Mesendoderm (in vitro differentiated cells): ENCODE data around the gene IRAG1.

Experiments used
- DNase-seq: peaks from one replicate; pipeline ENCODE4 v3.0.0; 2013
- H2AK5ac ChIP-seq: 2 replicates; pipeline ENCODE4 v1.6.1; 2013; ENCODE audit warnings: low read length, inconsistent platforms
- H2BK120ac ChIP-seq: 2 replicates; pipeline ENCODE4 v1.6.1; 2013; ENCODE audit warnings: low read depth, mild to moderate bottlenecking, low read length, moderate library complexity, mixed read lengths
- H2BK15ac ChIP-seq: replicated peaks from 2 replicates; pipeline ENCODE4 v1.6.1; 2013; ENCODE audit warnings: low read depth, mild to moderate bottlenecking, moderate library complexity
- H2BK5ac ChIP-seq: 2 replicates; pipeline ENCODE4 v1.6.1; 2013; ENCODE audit warnings: low read length, inconsistent platforms
- H3K18ac ChIP-seq: 2 replicates; pipeline ENCODE4 v1.6.1; 2013; ENCODE audit warnings: mild to moderate bottlenecking, low read length, mixed read lengths
- H3K23ac ChIP-seq: one replicate; pipeline ENCODE4 v1.6.1; 2013; ENCODE audit warnings: low read length
- H3K27ac ChIP-seq: 2 replicates; pipeline ENCODE4 v1.5.1; 2013; ENCODE audit warnings: low read depth, mild to moderate bottlenecking, inconsistent platforms, low read length, moderate library complexity
- H3K27me3 ChIP-seq: 2 replicates; pipeline ENCODE4 v1.6.1; 2013; ENCODE audit warnings: low read length, control low read depth, mild to moderate bottlenecking, inconsistent platforms; ENCODE audit not compliant: insufficient read depth, poor library complexity
- H3K36me3 ChIP-seq: 2 replicates; pipeline ENCODE4 v1.6.1; 2013; ENCODE audit warnings: low read length, inconsistent platforms; ENCODE audit not compliant: control insufficient read depth, insufficient read depth
- H3K4ac ChIP-seq: one replicate; pipeline ENCODE4 v1.6.1; 2013; ENCODE audit warnings: low read depth, mild to moderate bottlenecking, low read length, moderate library complexity
- H3K4me1 ChIP-seq: 2 replicates; pipeline ENCODE4 v1.6.1; 2013; ENCODE audit warnings: low read depth, low read length, inconsistent platforms; ENCODE audit not compliant: control insufficient read depth
- H3K4me2 ChIP-seq: 2 replicates; pipeline ENCODE4 v1.6.1; 2013; ENCODE audit warnings: low read length
- H3K4me3 ChIP-seq: 2 replicates; pipeline ENCODE4 v1.5.1; 2013; ENCODE audit warnings: mild to moderate bottlenecking, low read length
- H3K56ac ChIP-seq: one replicate; pipeline ENCODE4 v1.6.1; 2013; ENCODE audit warnings: low read length
- H3K79me1 ChIP-seq: 2 replicates; pipeline ENCODE4 v1.6.1; 2013; ENCODE audit warnings: low read length, inconsistent platforms
- H3K79me2 ChIP-seq: 2 replicates; pipeline ENCODE4 v1.6.1; 2013; ENCODE audit warnings: mild to moderate bottlenecking, low read length; ENCODE audit not compliant: control insufficient read depth, insufficient read depth
- H3K9ac ChIP-seq: 2 replicates; pipeline ENCODE4 v1.6.1; 2013; ENCODE audit warnings: low read length, inconsistent platforms
- H4K5ac ChIP-seq: one replicate; pipeline ENCODE4 v1.6.1; 2013; ENCODE audit warnings: low read length
- H4K8ac ChIP-seq: one replicate; pipeline ENCODE4 v1.6.1; 2013; ENCODE audit warnings: low read depth, mild to moderate bottlenecking, control low read depth, low read length, moderate library complexity
- WGBS: extraction: QIAGEN DNeasy Blood & Tissue Kit; methylation state at CpG from one replicate; pipeline ENCODE4 v1.1.7; 2013; ENCODE audit warnings: low lambda C conversion rate, missing lambda C conversion rate; ENCODE audit not compliant: insufficient coverage; ENCODE audit errors: extremely low coverage; 5-methylcytosine and 5-hydroxymethylcytosine counted together

Gene IRAG1

GRCh38 chr11:10716122-10716521, 22.6 kb upstream of the IRAG1 start:
- Histone ChIP-seq H4K8ac (no peak overlapping the region), H3K4me1 (no peaks in the 10 kb centered on the region), H3K27ac (no peak overlapping the region), H3K4ac (no peak overlapping the region), H3K79me1 (no peaks in the 10 kb centered on the region), H3K79me2 (no peaks in the 10 kb centered on the region), H3K4me3 (no peak overlapping the region), H2BK120ac (no peak overlapping the region), H2BK15ac (no peak overlapping the region), H2AK5ac (no peak overlapping the region), H4K5ac (no peak overlapping the region), H3K36me3 (no peaks in the 10 kb centered on the region), H3K18ac (no peak overlapping the region), H3K4me2 (no peak overlapping the region), H3K23ac (no peak overlapping the region), H2BK5ac (no peak overlapping the region), H3K9ac (no peak overlapping the region), H3K27me3 (no peaks in the 10 kb centered on the region), H3K56ac (no peak overlapping the region)
- WGBS = no CpG with 5 or more reads among the region's 3 CpGs
- DNase-seq = no peak

- no peaks in the 10 kb centered on the region for H3K36me3 ChIP-seq
- H3K4ac ChIP-seq = no peak overlapping the region
- H4K5ac ChIP-seq = no peak overlapping the region
- no CpG with 5 or more reads among the region's 4 CpGs for WGBS
- H3K18ac ChIP-seq = no peak overlapping the region
- H3K27me3 ChIP-seq = no peaks in the 10 kb centered on the region
- no peak overlapping the region for H4K8ac ChIP-seq
- H3K27ac ChIP-seq = no peak overlapping the region
- no peak overlapping the region for H2BK5ac ChIP-seq
- no peaks in the 10 kb centered on the region for H3K4me1 ChIP-seq
- H3K4me2 ChIP-seq = no peak overlapping the region
- H3K79me1 ChIP-seq = no peaks in the 10 kb centered on the region
- H2BK120ac ChIP-seq = no peak overlapping the region
- H3K79me2 ChIP-seq = no peaks in the 10 kb centered on the region
- no peak overlapping the region for H2AK5ac ChIP-seq
- H3K4me3 ChIP-seq = no peak overlapping the region
- H3K23ac ChIP-seq = no peak overlapping the region
- no peak for DNase-seq
- no peak overlapping the region for H2BK15ac ChIP-seq
- no peak overlapping the region for H3K56ac ChIP-seq
- no peak overlapping the region for H3K9ac ChIP-seq
Measured at GRCh38 chr11:10715571-10715970, 22.0 kb upstream of the IRAG1 start.

- no CpG with 5 or more reads among the region's 5 CpGs for WGBS
- no peak overlapping the region for H2BK120ac ChIP-seq
- no peak overlapping the region for H4K5ac ChIP-seq
- no peak overlapping the region for H3K18ac ChIP-seq
- H3K27me3 ChIP-seq = no peaks in the 10 kb centered on the region
- H3K36me3 ChIP-seq = no peaks in the 10 kb centered on the region
- H2BK5ac ChIP-seq = no peak overlapping the region
- H3K4ac ChIP-seq = no peak overlapping the region
- no peak overlapping the region for H3K4me2 ChIP-seq
- no peak overlapping the region for H2AK5ac ChIP-seq
- no peak for DNase-seq
- no peaks in the 10 kb centered on the region for H3K79me2 ChIP-seq
- no peak overlapping the region for H4K8ac ChIP-seq
- H3K23ac ChIP-seq = no peak overlapping the region
- H3K4me1 ChIP-seq = no peaks in the 10 kb centered on the region
- no peak overlapping the region for H3K4me3 ChIP-seq
- no peak overlapping the region for H3K27ac ChIP-seq
- no peak overlapping the region for H2BK15ac ChIP-seq
- H3K9ac ChIP-seq = no peak overlapping the region
- H3K56ac ChIP-seq = no peak overlapping the region
- no peaks in the 10 kb centered on the region for H3K79me1 ChIP-seq
Measured at GRCh38 chr11:10709299-10710086, 15.9 kb upstream of the IRAG1 start.

- H3K4me2 ChIP-seq = no peak overlapping the region
- H2AK5ac ChIP-seq = no peak overlapping the region
- H3K79me2 ChIP-seq = no peaks in the 10 kb centered on the region
- no peak overlapping the region for H2BK5ac ChIP-seq
- H3K4me3 ChIP-seq = no peak overlapping the region
- H3K36me3 ChIP-seq = no peaks in the 10 kb centered on the region
- H3K4me1 ChIP-seq = no peaks in the 10 kb centered on the region
- H3K79me1 ChIP-seq = no peaks in the 10 kb centered on the region
- no peak overlapping the region for H3K27ac ChIP-seq
- no peak overlapping the region for H4K8ac ChIP-seq
- no peaks in the 10 kb centered on the region for H3K27me3 ChIP-seq
- no peak overlapping the region for H3K9ac ChIP-seq
- H3K23ac ChIP-seq = no peak overlapping the region
- no peak overlapping the region for H3K18ac ChIP-seq
- H3K56ac ChIP-seq = no peak overlapping the region
- H3K4ac ChIP-seq = no peak overlapping the region
- no peak overlapping the region for H4K5ac ChIP-seq
- DNase-seq = no peak
- no peak overlapping the region for H2BK120ac ChIP-seq
- WGBS = no CpG with 5 or more reads among the region's 3 CpGs
- H2BK15ac ChIP-seq = no peak overlapping the region
Measured at GRCh38 chr11:10708131-10708530, 14.6 kb upstream of the IRAG1 start.

- Histone ChIP-seq H2BK5ac (no peak overlapping the region), H3K9ac (no peak overlapping the region), H3K27ac (no peak overlapping the region), H3K4me2 (no peak overlapping the region), H2BK120ac (no peak overlapping the region), H3K4me1 (no peaks in the 10 kb centered on the region), H3K4ac (no peak overlapping the region), H2AK5ac (no peak overlapping the region), H3K4me3 (no peak overlapping the region), H3K56ac (no peak overlapping the region), H3K79me2 (no peaks in the 10 kb centered on the region), H3K23ac (no peak overlapping the region), H3K18ac (no peak overlapping the region), H3K27me3 (no peaks in the 10 kb centered on the region), H4K8ac (no peak overlapping the region), H3K36me3 (no peaks in the 10 kb centered on the region), H4K5ac (no peak overlapping the region), H2BK15ac (no peak overlapping the region), H3K79me1 (no peaks in the 10 kb centered on the region)
- WGBS = no CpG with 5 or more reads among the region's 3 CpGs
- DNase-seq = peak; percentile 7
Measured at GRCh38 chr11:10701982-10702381, 8.4 kb upstream of the IRAG1 start.

- Histone ChIP-seq H2BK120ac (no peak overlapping the region), H3K79me2 (no peaks in the 10 kb centered on the region), H4K5ac (no peak overlapping the region), H3K23ac (no peak overlapping the region), H3K27me3 (no peaks in the 10 kb centered on the region), H3K36me3 (no peaks in the 10 kb centered on the region), H3K4me2 (no peak overlapping the region), H3K9ac (no peak overlapping the region), H2BK5ac (no peak overlapping the region), H2AK5ac (no peak overlapping the region), H3K56ac (no peak overlapping the region), H3K4me3 (no peak overlapping the region), H2BK15ac (no peak overlapping the region), H3K79me1 (no peaks in the 10 kb centered on the region), H3K18ac (no peak overlapping the region), H3K4me1 (no peaks in the 10 kb centered on the region), H3K27ac (no peak overlapping the region), H3K4ac (no peak overlapping the region), H4K8ac (no peak overlapping the region)
- WGBS = no CpG with 5 or more reads among the region's 3 CpGs
- no peak for DNase-seq
Measured at GRCh38 chr11:10699072-10699471, 5.5 kb upstream of the IRAG1 start.
